D721Med (cell line): ENCODE results near the gene EIF2AK3.
A peak's percentile ranks its signal among the peaks of the same experiment; 100 is the strongest.

Experiments used
- DNase-seq: peaks from one replicate; pipeline ENCODE4 v3.0.0; 2011; ENCODE audit warnings: low spot score; ENCODE audit not compliant: insufficient read length
- FAIRE-seq: peaks from 2 replicates; lab custom pipeline; 2011; peaks lifted over from hg19 to GRCh38; lab: Jason Lieb, UNC
- TF ChIP-seq, protein P1 (sequence below): IDR thresholded peaks from 2 replicates; pipeline ENCODE4 v1.5.1; 2012; ENCODE audit warnings: mild to moderate bottlenecking, control low read depth; ENCODE audit not compliant: insufficient read depth; ENCODE audit errors: missing control alignments

Gene EIF2AK3

DNA sequence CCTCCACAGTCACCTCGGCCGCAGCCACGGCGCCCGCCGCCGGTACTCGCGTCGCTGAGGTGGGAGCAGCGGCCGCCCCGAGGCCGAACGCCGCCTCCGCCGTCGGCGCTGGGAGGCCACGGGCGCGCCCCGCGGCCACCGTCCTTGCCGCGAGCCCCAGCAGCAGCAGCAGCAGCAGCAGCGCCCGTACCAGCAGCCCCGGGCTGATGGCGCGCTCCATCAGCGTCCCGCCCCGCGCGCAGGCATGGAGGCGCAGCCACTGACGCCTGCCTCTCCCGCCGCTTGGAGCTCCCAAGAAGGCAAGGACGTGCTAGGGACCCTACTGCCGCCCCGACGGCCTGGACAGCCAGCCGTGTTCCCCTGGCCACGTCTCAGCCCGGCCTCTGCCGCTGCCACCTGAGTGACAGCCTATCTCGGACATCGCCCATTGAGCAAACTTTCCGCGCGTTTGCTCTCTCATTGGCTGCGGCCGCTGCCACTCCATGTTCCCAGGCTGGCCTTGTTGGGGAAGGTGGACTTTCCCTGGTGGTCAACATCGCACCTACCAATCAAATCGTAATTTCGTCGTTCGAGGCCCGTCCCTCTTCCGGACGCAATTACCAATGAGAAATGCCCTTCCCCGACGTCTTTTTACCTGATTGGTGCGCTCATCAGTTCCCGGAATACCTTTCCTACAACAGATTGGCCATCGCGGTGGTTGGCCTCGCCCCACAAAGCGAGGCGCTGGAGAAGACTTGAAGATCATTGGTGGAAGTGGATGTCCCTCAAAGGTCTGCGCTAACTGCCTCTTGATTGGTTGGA lies at the start of gene EIF2AK3:
TSS of gene EIF2AK3 (minus strand) at position 410 of the 801 bp plus-strand sequence. CDS start at position 220, 190 bp downstream.
- TF ChIP-seq, protein P1, sequence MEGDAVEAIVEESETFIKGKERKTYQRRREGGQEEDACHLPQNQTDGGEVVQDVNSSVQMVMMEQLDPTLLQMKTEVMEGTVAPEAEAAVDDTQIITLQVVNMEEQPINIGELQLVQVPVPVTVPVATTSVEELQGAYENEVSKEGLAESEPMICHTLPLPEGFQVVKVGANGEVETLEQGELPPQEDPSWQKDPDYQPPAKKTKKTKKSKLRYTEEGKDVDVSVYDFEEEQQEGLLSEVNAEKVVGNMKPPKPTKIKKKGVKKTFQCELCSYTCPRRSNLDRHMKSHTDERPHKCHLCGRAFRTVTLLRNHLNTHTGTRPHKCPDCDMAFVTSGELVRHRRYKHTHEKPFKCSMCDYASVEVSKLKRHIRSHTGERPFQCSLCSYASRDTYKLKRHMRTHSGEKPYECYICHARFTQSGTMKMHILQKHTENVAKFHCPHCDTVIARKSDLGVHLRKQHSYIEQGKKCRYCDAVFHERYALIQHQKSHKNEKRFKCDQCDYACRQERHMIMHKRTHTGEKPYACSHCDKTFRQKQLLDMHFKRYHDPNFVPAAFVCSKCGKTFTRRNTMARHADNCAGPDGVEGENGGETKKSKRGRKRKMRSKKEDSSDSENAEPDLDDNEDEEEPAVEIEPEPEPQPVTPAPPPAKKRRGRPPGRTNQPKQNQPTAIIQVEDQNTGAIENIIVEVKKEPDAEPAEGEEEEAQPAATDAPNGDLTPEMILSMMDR: no peak
- DNase-seq: peak; percentile 56
- no peak for FAIRE-seq

DNA sequence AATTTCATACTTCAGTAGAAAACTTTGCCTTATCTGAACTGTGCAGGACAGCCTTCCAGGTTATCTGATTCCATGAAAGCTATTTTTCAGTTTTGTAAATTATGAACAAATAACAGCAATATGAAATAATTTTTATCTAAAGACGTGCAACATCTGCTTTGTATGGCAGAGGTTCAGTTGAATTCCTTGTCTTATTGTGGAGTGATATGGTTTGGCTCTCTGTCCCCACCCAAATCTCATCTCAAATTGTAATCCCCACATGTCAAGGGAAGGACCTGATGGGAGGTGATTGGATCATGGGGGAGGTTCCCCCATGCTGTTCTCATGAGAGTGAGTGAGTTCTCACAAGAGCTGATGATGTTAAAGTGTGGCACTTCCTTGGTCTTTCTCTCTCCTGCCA lies 46.1 kb upstream of the EIF2AK3 start:
- DNase-seq (no peak), FAIRE-seq (no peak)
- TF ChIP-seq, protein P1: no peak

DNA sequence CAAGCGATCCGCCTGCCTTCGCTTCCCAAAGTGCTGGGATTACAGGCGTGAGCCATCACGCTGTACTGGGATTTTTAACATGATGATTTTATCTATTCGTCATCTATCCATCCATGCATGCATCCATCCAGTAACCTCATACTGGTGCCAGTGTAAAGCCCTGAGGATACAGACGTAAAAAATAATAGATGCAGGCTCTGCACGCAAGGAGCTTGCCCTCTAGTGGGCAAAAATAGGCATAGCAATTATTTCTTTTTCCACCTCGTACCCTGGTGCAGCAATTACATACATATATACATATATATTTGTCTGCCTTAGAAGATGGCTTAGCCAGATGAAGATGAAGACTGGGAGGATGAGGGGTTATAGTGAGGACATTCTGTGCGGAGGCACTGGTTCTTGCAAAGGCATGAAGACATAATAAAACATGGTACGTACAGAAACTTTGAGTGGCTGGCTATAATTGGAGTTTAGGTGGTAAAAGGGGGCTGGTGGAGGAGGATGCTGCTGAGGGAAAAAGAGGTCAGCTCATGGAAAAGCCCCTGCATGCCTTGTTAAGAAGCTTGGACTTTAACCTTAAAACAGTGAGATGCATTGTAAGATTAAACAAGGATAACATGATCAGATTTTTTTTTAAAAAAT lies 44.6 kb upstream of the EIF2AK3 start:
- FAIRE-seq (no peak), DNase-seq (no peak)
- TF ChIP-seq, protein P1: peak; percentile 84

DNA sequence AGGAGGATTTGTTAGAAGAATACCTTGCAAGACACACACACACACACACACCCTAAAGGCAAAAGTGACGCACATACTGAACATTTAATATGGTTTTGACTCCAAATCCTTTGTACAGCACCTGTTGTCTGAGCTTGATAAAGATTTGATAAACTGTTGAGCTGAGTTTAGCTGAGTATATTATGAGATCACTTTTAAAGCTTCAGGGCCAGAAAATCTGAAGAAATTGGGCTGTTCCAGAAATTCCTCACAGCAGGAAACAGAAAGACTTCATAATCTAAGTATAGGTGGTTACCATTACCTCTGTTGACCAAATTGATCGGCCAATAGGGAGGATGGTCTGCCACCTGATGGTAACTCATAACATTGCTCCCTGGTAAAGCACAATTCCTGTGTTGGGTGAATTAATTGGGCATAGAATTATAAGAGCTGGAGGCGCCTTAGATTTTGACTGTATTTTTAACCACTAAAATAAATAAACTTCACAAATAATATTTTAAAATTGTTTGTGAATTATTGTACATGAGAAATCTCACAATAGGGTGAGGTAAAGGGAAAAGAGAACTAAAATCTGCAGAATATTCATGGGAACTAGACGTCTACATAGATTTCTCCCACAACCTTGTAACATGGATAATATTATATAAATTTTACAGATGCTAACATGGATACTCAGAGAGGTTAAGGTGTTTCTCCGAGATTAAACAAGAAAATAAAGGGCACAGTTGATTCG lies 42.4 kb upstream of the EIF2AK3 start:
- no peak for DNase-seq
- TF ChIP-seq, protein P1: peak; percentile 79

DNA sequence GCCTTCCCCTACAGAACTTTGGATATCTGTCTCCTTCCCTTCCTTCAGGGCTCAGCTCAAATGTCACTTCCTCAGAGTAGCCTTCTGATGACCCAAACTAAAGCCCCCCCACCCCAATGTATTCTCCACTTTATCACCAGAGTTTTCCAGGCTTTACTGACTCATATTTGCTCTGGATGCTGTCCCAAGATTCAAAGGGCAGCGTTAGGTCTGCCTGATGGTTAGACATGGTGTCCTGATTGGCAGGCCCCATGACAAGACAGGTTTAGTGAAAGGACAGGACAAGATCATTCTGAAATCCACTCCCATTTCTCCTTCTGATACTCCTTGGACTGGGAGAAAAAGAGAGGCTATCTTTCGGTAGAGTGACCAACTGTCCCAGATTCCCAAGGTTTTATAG lies 41.6 kb upstream of the EIF2AK3 start:
- DNase-seq (no peak), FAIRE-seq (no peak)
- TF ChIP-seq, protein P1: no peak

More for the DNA sequence above, 42.4 kb upstream of the EIF2AK3 start:
- FAIRE-seq: no peak

DNA sequence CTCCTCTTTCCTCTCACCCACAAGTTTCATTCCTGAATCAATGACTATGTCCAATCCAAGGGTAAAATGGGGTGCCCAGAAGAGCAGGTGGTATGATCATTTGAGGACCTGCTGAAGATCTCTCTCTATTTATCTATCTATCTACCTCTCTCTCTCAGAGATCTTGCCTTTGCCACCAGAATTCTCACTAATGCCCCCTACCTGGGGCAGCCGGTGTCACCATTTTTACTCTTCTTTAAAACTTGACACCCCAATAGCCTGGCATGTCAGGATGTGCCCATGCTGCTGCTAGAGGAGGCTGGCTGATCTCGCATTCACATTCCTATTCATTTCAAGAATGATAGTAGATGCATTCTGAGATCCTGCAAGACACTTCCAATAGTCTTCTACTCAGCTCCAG lies 40.0 kb upstream of the EIF2AK3 start:
- TF ChIP-seq, protein P1: no peak
- FAIRE-seq: no peak
- DNase-seq: no peak
